IMR-90 (cell line): ENCODE data around the gene PKM. TPM values are rescaled to one million over a fixed set of nuclear protein-coding genes. Genes with fewer than 3 reads are reported as not detected.
A peak's percentile ranks its signal among the peaks of the same experiment; 100 is the strongest.

Source experiments
- ATAC-seq: fragments of 200-7000 bp; cut with Tn5 transposase; 2 replicates; pipeline ENCODE4 v1.9.1; 2020; ENCODE audit warnings: low read depth, mild to moderate bottlenecking, moderate library complexity
- BruUV-seq: library from RNA; stranded (reverse); fragments of 400-500 nt; replicated peaks from 2 replicates; lab custom pipeline; 2021; lab: Mats Ljungman, UMichigan
- CTCF ChIA-PET: fragments of 300-600 bp; formaldehyde crosslinking; extraction: SDS; loops from one replicate; lab custom pipeline; 2021; ENCODE audit warnings: antibody characterized with exemption; lab: Yijun Ruan, JAX
- POLR2A ChIA-PET: fragments of 300-600 bp; sonication (Branson Sonifier 250); formaldehyde crosslinking; loops from one replicate; lab custom pipeline; 2022; ENCODE audit warnings: antibody characterized with exemption; ENCODE audit not compliant: unreplicated experiment; lab: Charles Lee
- DNase-seq: peaks from one replicate; pipeline ENCODE4 v3.0.0; 2013
- H2AFZ ChIP-seq: replicated peaks from 2 replicates; pipeline ENCODE3; 2013; ENCODE audit warnings: low read length, mild to moderate bottlenecking; ENCODE audit not compliant: poor library complexity
- H2AK5ac ChIP-seq: 2 replicates; pipeline ENCODE4 v1.6.1; 2013; ENCODE audit warnings: low read depth, low read length, inconsistent platforms
- H2AK9ac ChIP-seq: replicated peaks from 2 replicates; pipeline ENCODE3; 2013; ENCODE audit warnings: mild to moderate bottlenecking, low read depth, low read length, moderate library complexity; ENCODE audit not compliant: poor library complexity
- H2BK120ac ChIP-seq: 2 replicates; pipeline ENCODE4 v1.6.1; 2013; ENCODE audit warnings: low read depth, low read length, inconsistent platforms
- H2BK15ac ChIP-seq: 3 replicates; pipeline ENCODE4 v1.6.1; 2013; ENCODE audit warnings: low read depth, low read length, inconsistent platforms
- H2BK20ac ChIP-seq: 2 replicates; pipeline ENCODE4 v1.6.1; 2013; ENCODE audit warnings: low read depth, mild to moderate bottlenecking, inconsistent platforms, low read length, moderate library complexity
- H2BK5ac ChIP-seq: 2 replicates; pipeline ENCODE4 v1.6.1; 2013; ENCODE audit warnings: mild to moderate bottlenecking, low read depth, low read length, inconsistent platforms; ENCODE audit not compliant: poor library complexity, severe bottlenecking
- H3K14ac ChIP-seq: replicated peaks from 2 replicates; pipeline ENCODE4 v1.6.1; 2013; ENCODE audit warnings: low read depth, low read length, inconsistent platforms
- H3K18ac ChIP-seq: 2 replicates; pipeline ENCODE4 v1.6.1; 2013; ENCODE audit warnings: low read depth, low read length, control low read depth
- H3K23ac ChIP-seq: 2 replicates; pipeline ENCODE4 v1.6.1; 2013; ENCODE audit warnings: low read depth, low read length, inconsistent platforms
- H3K27ac ChIP-seq: 2 replicates; pipeline ENCODE4 v1.5.1; 2013; ENCODE audit warnings: mild to moderate bottlenecking, control low read depth, low read length; ENCODE audit not compliant: insufficient read depth
- H3K27me3 ChIP-seq: 2 replicates; pipeline ENCODE4 v1.6.1; 2013; ENCODE audit warnings: low read length; ENCODE audit not compliant: control insufficient read depth, insufficient read depth
- H3K36me3 ChIP-seq: 2 replicates; pipeline ENCODE4 v1.6.1; 2013; ENCODE audit warnings: low read length, mixed read lengths; ENCODE audit not compliant: control insufficient read depth, insufficient read depth
- H3K4ac ChIP-seq: 2 replicates; pipeline ENCODE4 v1.6.1; 2013; ENCODE audit warnings: low read depth, low read length, inconsistent platforms
- H3K4me1 ChIP-seq: 2 replicates; pipeline ENCODE4 v1.6.1; 2013; ENCODE audit warnings: low read length, mixed read lengths; ENCODE audit not compliant: control insufficient read depth, insufficient read depth
- H3K4me2 ChIP-seq: 2 replicates; pipeline ENCODE4 v1.6.1; 2013; ENCODE audit warnings: low read depth, mild to moderate bottlenecking, control low read depth, low read length, moderate library complexity
- H3K4me3 ChIP-seq: 2 replicates; pipeline ENCODE4 v1.5.1; 2013; ENCODE audit warnings: low read depth, mild to moderate bottlenecking, control low read depth, low read length, moderate library complexity; ENCODE audit not compliant: insufficient read depth
- H3K56ac ChIP-seq: 2 replicates; pipeline ENCODE4 v1.6.1; 2013; ENCODE audit warnings: low read length, inconsistent platforms; ENCODE audit not compliant: insufficient read depth; ENCODE audit errors: extremely low read depth
- H3K79me1 ChIP-seq, 2 experiments: 2 replicates each; pipeline ENCODE4 v1.6.1; 2013; ENCODE audit warnings: low read length in 2 of 2, inconsistent platforms in 1 of 2, low read depth in 1 of 2
- H3K9ac ChIP-seq: 2 replicates; pipeline ENCODE4 v1.6.1; 2013; ENCODE audit warnings: low read depth, low read length, control low read depth
- H3K9me1 ChIP-seq: 2 replicates; pipeline ENCODE4 v1.6.1; 2013; ENCODE audit warnings: low read length, inconsistent platforms; ENCODE audit not compliant: insufficient read depth
- H3K9me3 ChIP-seq: 2 replicates; pipeline ENCODE4 v1.6.1; 2013; ENCODE audit warnings: low read length; ENCODE audit not compliant: control insufficient read depth, insufficient read depth
- H4K20me1 ChIP-seq: 2 replicates; pipeline ENCODE4 v1.6.1; 2013; ENCODE audit warnings: low read length, inconsistent platforms; ENCODE audit not compliant: insufficient read depth
- H4K5ac ChIP-seq: 2 replicates; pipeline ENCODE4 v1.6.1; 2013; ENCODE audit warnings: mild to moderate bottlenecking, low read depth, low read length, control low read depth
- H4K8ac ChIP-seq, 2 experiments: 2 replicates each; pipeline ENCODE4 v1.6.1; 2013; ENCODE audit warnings: low read depth in 2 of 2, low read length in 2 of 2, control low read depth in 1 of 2, inconsistent platforms in 1 of 2
- H4K91ac ChIP-seq: 2 replicates; pipeline ENCODE4 v1.6.1; 2013; ENCODE audit warnings: low read depth, low read length, inconsistent platforms; ENCODE audit not compliant: insufficient read depth
- CHD1 ChIP-seq: IDR thresholded peaks from 2 replicates; pipeline ENCODE4 v1.6.1; 2012; ENCODE audit warnings: low read depth, low read length, improper control_type of control experiment
- CTCF ChIP-seq: conservative IDR thresholded peaks from 2 replicates; pipeline ENCODE4 v1.5.1; 2012; ENCODE audit warnings: mild to moderate bottlenecking, low read depth, low read length, improper control_type of control experiment
- ELK1 ChIP-seq: fragments of 150-350 bp; IDR thresholded peaks from 2 replicates; pipeline ENCODE4 v1.6.1; 2016; ENCODE audit warnings: low read depth, mild to moderate bottlenecking, low read length, moderate library complexity, borderline replicate concordance
- MXI1 ChIP-seq: IDR thresholded peaks from 2 replicates; pipeline ENCODE4 v1.6.1; 2012; ENCODE audit warnings: low read depth, mild to moderate bottlenecking, low read length, moderate library complexity, borderline replicate concordance
- NFE2L2 ChIP-seq: fragments of 150-350 bp; IDR thresholded peaks from 2 replicates; pipeline ENCODE4 v1.6.1; 2016; ENCODE audit warnings: low read depth, mild to moderate bottlenecking, low read length
- RCOR1 ChIP-seq: IDR thresholded peaks from 2 replicates; pipeline ENCODE4 v1.6.1; 2012; ENCODE audit warnings: mild to moderate bottlenecking, low read length, improper control_type of control experiment; ENCODE audit not compliant: insufficient replicate concordance
- RFX5 ChIP-seq: IDR thresholded peaks from 2 replicates; pipeline ENCODE4 v1.8.0; 2012; ENCODE audit warnings: low read depth, mild to moderate bottlenecking, low read length, moderate library complexity
- WGBS, 2 experiments: methylation state at CpG; one replicate each; pipeline versions ENCODE4 v1.1.5 to v1.1.7; 2013; ENCODE audit warnings: missing lambda C conversion rate in 2 of 2; ENCODE audit not compliant: insufficient read length in 1 of 2; ENCODE audit errors: extremely low coverage in 2 of 2; 5-methylcytosine and 5-hydroxymethylcytosine counted together
- dilution Hi-C: fragments of 300-500 bp; cut with HindIII; formaldehyde crosslinking; loops from one replicate; pipeline ENCODE4 v1.14.3; 2018; ENCODE audit warnings: low sequenced_read_pairs; ENCODE audit not compliant: unreplicated experiment
- in situ Hi-C: fragments of 300-500 bp; cut with MboI; formaldehyde crosslinking; loops from 3 replicates; pipeline ENCODE4 v1.14.3; 2019; ENCODE audit warnings: low sequenced_read_pairs, inconsistent platforms, mixed read lengths
- intact Hi-C: fragments of 100-400 bp; cut with micrococcal nuclease; formaldehyde crosslinking; loops from 2 replicates; pipeline ENCODE4 v1.10.0; 2022
- polyA plus RNA-seq, 3 experiments: library from polyadenylated mRNA; depleted of rRNA; stranded (reverse); fragments of >200 nt; gene quantifications; 2 replicates each; pipeline ENCODE4 v1.2.3, GENCODE V29; 2012; ENCODE audit warnings: low replicate concordance in 1 of 3
- total RNA-seq: library from RNA; depleted of rRNA; stranded (reverse); fragments of >200 nt; gene quantifications from 2 replicates; pipeline ENCODE4 v1.2.3, GENCODE V29; 2012

Gene PKM
- total and polyA plus RNA-seq, 2 of the 4 experiments (the other 2 are of a cell fraction): 2,219 to 3,859 TPM

DNA sequence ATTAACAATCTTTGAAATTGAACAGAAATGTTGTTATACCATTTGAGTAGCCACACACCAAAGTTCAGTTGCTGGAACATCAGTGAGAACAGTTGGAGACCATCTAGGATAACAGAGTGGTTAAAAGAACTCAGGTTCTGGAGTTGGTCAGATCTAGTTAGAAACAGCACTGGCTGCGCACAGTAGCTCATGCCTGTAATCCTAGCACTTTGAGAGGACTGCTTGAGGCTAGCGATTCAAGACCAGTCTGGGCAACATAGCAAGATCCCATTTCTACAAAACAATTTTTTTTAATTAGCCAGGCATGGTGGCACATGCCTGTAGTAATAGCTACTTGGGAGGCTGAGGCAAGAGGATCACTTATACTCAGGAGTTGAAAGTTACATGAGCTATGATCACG is 7.6 kb upstream of the PKM start:
- Histone ChIP-seq H2AFZ (no peak overlapping the region), H2AK9ac (no peak overlapping the region), H3K4ac (peak overlapping the region; percentile 10; the same call in 1 of the 2 replicates), H3K18ac (no peak overlapping the region), H4K8ac (peak overlapping the region in 1 of 2 experiments; percentile 59; a peak in 3 of 4 replicates), H3K79me1 (peaks cover 9 to 27% of the 10 kb centered on the region in 2 experiments; a peak in 3 of 4 replicates), H3K23ac (peak overlapping the region; percentile 1; the same call in 1 of the 2 replicates), H4K20me1 (no peaks in the 10 kb centered on the region), H3K9me3 (no peaks in the 10 kb centered on the region), H3K36me3 (peaks cover 18% of the 10 kb centered on the region), H3K9me1 (peaks cover 26% of the 10 kb centered on the region), H3K9ac (no peak overlapping the region), H2AK5ac (peak overlapping the region; percentile 6; the same call in 1 of the 2 replicates), H3K4me3 (no peak overlapping the region), H2BK120ac (peak overlapping the region; percentile 12; the same call in 1 of the 2 replicates), H4K91ac (peak overlapping the region; percentile 31; the same call in 1 of the 2 replicates), H2BK15ac (peak overlapping the region; percentile 43; the same call in 1 of the 3 replicates), H3K27ac (no peak overlapping the region), H2BK5ac (peak overlapping the region; percentile 96), H4K5ac (no peak overlapping the region; the same call in 1 of the 2 replicates), H3K4me1 (peaks cover 14% of the 10 kb centered on the region), H2BK20ac (peak overlapping the region; percentile 58), H3K14ac (0 out of 2 replicates have a peak overlapping the region, but pooled peaks have one; percentile 3), H3K4me2 (no peak overlapping the region), H3K56ac (no peak overlapping the region), H3K27me3 (no peaks in the 10 kb centered on the region)
- WGBS, 2 experiments: no CpG with 5 or more reads among the region's 3 CpGs
- no peak for DNase-seq
- ATAC-seq: no peak
- no peak for TF ChIP-seq RFX5
- TF ChIP-seq MXI1: no peak
- TF ChIP-seq RCOR1: no peak
- no peak for TF ChIP-seq ELK1
- no peak for TF ChIP-seq CHD1
- TF ChIP-seq NFE2L2: no peak
- TF ChIP-seq CTCF: no peak
- ChIA-PET POLR2A (no interaction called here), CTCF (no interaction called here)
- in situ Hi-C loops: no loop called here
- intact Hi-C loops: no loop called here
- BruUV-seq: no TSS peak
- dilution Hi-C loops: no loop called here
